ENCODE measurements around the gene BST2. TPM values are rescaled to one million over a fixed set of nuclear protein-coding genes. Genes with fewer than 3 reads are reported as not detected.
A peak's percentile ranks its signal among the peaks of the same experiment; 100 is the strongest.

The BST2 gene
- total and polyA plus RNA-seq, 9 of the 15 experiments (the other 6 are each of a cell fraction or from before 2014, with no cell fraction given) = 11.2 to 232 (median 151) TPM

DNA sequence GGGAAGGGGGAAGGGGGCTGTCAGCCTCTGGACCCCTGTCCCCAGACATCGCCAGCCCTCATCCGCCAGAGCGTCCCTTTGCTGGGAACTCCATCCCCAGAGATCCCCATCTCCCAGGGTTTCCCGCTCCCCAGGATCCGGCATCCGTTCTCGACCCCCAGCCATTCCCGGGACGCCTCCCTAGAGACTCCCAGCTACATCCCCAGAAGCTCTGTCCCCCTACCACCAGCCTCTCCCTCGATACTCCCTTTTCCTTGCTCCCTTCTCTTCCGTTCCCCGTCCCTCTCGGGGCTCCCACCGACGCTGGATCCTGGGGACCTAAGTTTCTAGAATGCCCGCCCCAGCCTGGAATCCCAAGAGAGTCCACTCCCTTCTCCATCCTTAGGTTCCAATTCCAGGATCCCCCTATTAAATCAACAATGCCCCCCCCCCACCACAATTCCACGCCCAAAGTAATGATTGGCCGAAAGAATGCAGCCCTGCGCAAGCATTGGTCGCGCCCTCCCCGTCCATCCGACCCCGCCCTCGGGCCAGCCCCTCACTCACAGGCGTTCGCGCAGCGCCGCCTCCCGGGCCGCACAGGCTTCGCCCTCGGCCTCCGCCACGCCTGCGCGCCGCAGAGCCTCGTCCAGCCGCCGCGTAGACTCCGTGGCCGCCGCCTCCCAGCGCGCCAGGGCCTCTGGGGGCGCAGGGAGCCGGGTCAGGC lies 14.6 kb downstream of the BST2 start (continued):
- TF ChIP-seq, protein P1, sequence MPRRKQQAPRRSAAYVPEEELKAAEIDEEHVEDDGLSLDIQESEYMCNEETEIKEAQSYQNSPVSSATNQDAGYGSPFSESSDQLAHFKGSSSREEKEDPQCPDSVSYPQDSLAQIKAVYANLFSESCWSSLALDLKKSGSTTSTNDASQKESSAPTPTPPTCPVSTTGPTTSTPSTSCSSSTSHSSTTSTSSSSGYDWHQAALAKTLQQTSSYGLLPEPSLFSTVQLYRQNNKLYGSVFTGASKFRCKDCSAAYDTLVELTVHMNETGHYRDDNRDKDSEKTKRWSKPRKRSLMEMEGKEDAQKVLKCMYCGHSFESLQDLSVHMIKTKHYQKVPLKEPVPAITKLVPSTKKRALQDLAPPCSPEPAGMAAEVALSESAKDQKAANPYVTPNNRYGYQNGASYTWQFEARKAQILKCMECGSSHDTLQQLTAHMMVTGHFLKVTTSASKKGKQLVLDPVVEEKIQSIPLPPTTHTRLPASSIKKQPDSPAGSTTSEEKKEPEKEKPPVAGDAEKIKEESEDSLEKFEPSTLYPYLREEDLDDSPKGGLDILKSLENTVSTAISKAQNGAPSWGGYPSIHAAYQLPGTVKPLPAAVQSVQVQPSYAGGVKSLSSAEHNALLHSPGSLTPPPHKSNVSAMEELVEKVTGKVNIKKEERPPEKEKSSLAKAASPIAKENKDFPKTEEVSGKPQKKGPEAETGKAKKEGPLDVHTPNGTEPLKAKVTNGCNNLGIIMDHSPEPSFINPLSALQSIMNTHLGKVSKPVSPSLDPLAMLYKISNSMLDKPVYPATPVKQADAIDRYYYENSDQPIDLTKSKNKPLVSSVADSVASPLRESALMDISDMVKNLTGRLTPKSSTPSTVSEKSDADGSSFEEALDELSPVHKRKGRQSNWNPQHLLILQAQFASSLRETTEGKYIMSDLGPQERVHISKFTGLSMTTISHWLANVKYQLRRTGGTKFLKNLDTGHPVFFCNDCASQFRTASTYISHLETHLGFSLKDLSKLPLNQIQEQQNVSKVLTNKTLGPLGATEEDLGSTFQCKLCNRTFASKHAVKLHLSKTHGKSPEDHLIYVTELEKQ (CRISPR knock-in tag; IDR thresholded peaks at IDR 0.05) = no peak
- 0 out of 2 replicates have a peak, but pooled peaks have one; percentile 52 for TF ChIP-seq ZBTB2 (IDR thresholded peaks at IDR 0.05)
- no peak for TF ChIP-seq TAF1 (IDR thresholded peaks at IDR 0.05; ENCODE audit: control insufficient read depth, extremely low read depth, insufficient read depth, low read length, severe bottlenecking)
- no peak for TF ChIP-seq ZNF583 (CRISPR knock-in tag; IDR thresholded peaks at IDR 0.05)
- no peak for TF ChIP-seq RFX5 (IDR thresholded peaks at IDR 0.05; ENCODE audit: low read depth, low read length)
- TF ChIP-seq SPI1 (IDR thresholded peaks at IDR 0.05; ENCODE audit: borderline replicate concordance, low read depth, low read length) = no peak
- peak in 1 of 2 experiments; percentile 35; a peak in 1 of 4 replicates for TF ChIP-seq NONO (IDR thresholded peaks at IDR 0.05; ENCODE audit: low read depth in 2 of 2, low read length in 1 of 2)
- no peak for TF ChIP-seq KHSRP (IDR thresholded peaks at IDR 0.05)
- TF ChIP-seq STAG1 (CRISPR knock-in tag; IDR thresholded peaks at IDR 0.05; ENCODE audit: borderline replicate concordance) = peak; percentile 50; the same call in 1 of the 2 replicates
- TF ChIP-seq NFE2L1 (tag; IDR thresholded peaks at IDR 0.05; ENCODE audit: borderline replicate concordance, low read depth) = no peak
- peak; percentile 74 for TF ChIP-seq REST (IDR thresholded peaks at IDR 0.05; ENCODE audit: borderline replicate concordance)
- TF ChIP-seq REST (CRISPR knock-in tag; IDR thresholded peaks at IDR 0.05; ENCODE audit: low read depth) = peak; percentile 61; the same call in 1 of the 2 replicates
- peak; percentile 82 for TF ChIP-seq CTBP1 (IDR thresholded peaks at IDR 0.05; ENCODE audit: borderline replicate concordance)
- no peak for TF ChIP-seq NCOR1 (IDR thresholded peaks at IDR 0.05)
- no peak; the same call in 1 of the 2 replicates for TF ChIP-seq GATAD2B (IDR thresholded peaks at IDR 0.05; ENCODE audit: borderline replicate concordance)
